Endothelial cell of umbilical vein (primary cell): ENCODE measurements around the gene PLA2G5. TPM values are rescaled to one million over a fixed set of nuclear protein-coding genes. Genes with fewer than 3 reads are reported as not detected.

Experiments used
- BruUV-seq: library from RNA; stranded (reverse); fragments of 400-500 nt; replicated peaks from 2 replicates; lab custom pipeline; 2021; lab: Mats Ljungman, UMichigan
- CTCF ChIA-PET: fragments of 300-600, 350-600 bp; sonication (Branson Sonifier 250); formaldehyde crosslinking; loops from one replicate; lab custom pipeline; 2021; ENCODE audit warnings: antibody characterized with exemption, inconsistent platforms; lab: Charles Lee
- POLR2A ChIA-PET: fragments of 300-600, 350-600 bp; sonication (Branson Sonifier 250); formaldehyde crosslinking; loops from one replicate; lab custom pipeline; 2021; ENCODE audit warnings: antibody characterized with exemption, inconsistent platforms; lab: Charles Lee
- DNase-seq: peaks from one replicate; pipeline ENCODE4 v3.0.0-alpha.2; 2011; ENCODE audit warnings: low read depth, low spot score
- FAIRE-seq: peaks from 2 replicates; lab custom pipeline; 2011; peaks lifted over from hg19 to GRCh38; lab: Jason Lieb, UNC
- H2AFZ ChIP-seq: 2 replicates; pipeline ENCODE4 v1.6.0; 2012; ENCODE audit warnings: low read depth, low read length, control low read depth, inconsistent platforms
- H3K27ac ChIP-seq: 2 replicates; pipeline ENCODE4 v1.5.1; 2011; ENCODE audit warnings: low read depth, mild to moderate bottlenecking, control low read depth, low read length, moderate library complexity; ENCODE audit not compliant: insufficient read depth
- H3K27me3 ChIP-seq, 2 experiments: 2 replicates each; pipeline versions ENCODE4 v1.6.0 to v1.6.1; 2011; ENCODE audit warnings: low read length in 2 of 2, mixed read lengths in 1 of 2; ENCODE audit not compliant: control insufficient read depth in 2 of 2, insufficient read depth in 2 of 2
- H3K36me3 ChIP-seq, 2 experiments: 2 replicates in 1 of 2; 3 replicates in 1 of 2; pipeline ENCODE4 v1.5.1; 2011; ENCODE audit warnings: low read length in 2 of 2, mild to moderate bottlenecking in 1 of 2, moderate library complexity in 1 of 2; ENCODE audit not compliant: control insufficient read depth in 2 of 2, insufficient read depth in 2 of 2; ENCODE audit errors: extremely low read depth in 1 of 2
- H3K4me1 ChIP-seq: 3 replicates; pipeline ENCODE4 v1.5.1; 2011; ENCODE audit warnings: mild to moderate bottlenecking, low read length; ENCODE audit not compliant: control insufficient read depth, insufficient read depth; ENCODE audit errors: extremely low read depth
- H3K4me2 ChIP-seq: 2 replicates; pipeline ENCODE4 v1.6.1; 2011; ENCODE audit warnings: low read length, control low read depth, mixed read lengths; ENCODE audit not compliant: insufficient read depth
- H3K4me3 ChIP-seq, 3 experiments: fragments of 200-600 bp in 1 of 3; sonication (generic), shearing (Covaris generic) in 1 of 3; replicated peaks in 1 of 3; 2 replicates each; pipeline ENCODE4 v1.5.1; 2011 to 2016; ENCODE audit warnings: control low read depth in 3 of 3, low read length in 3 of 3, mild to moderate bottlenecking in 2 of 3, inconsistent platforms in 1 of 3, low read depth in 1 of 3, moderate library complexity in 1 of 3; ENCODE audit not compliant: insufficient read depth in 1 of 3
- H3K79me2 ChIP-seq: 2 replicates; pipeline ENCODE4 v1.6.0; 2012; ENCODE audit warnings: low read length, inconsistent platforms; ENCODE audit not compliant: control insufficient read depth, insufficient read depth
- H3K9ac ChIP-seq: replicated peaks from 2 replicates; pipeline ENCODE3; 2011; ENCODE audit warnings: low read length, control low read depth; ENCODE audit not compliant: insufficient read depth; ENCODE audit errors: extremely low read depth
- H3K9me1 ChIP-seq: replicated peaks from 3 replicates; pipeline ENCODE4 v1.6.0; 2011; ENCODE audit warnings: mild to moderate bottlenecking, low read length; ENCODE audit not compliant: control insufficient read depth, insufficient read depth; ENCODE audit errors: extremely low read depth
- H3K9me3 ChIP-seq: replicated peaks from 2 replicates; pipeline ENCODE4 v1.5.1; 2012; ENCODE audit warnings: low read length, inconsistent platforms; ENCODE audit not compliant: control insufficient read depth, insufficient read depth
- H4K20me1 ChIP-seq: replicated peaks from 2 replicates; pipeline ENCODE3; 2011; ENCODE audit warnings: mild to moderate bottlenecking, low read length; ENCODE audit not compliant: control insufficient read depth, insufficient read depth; ENCODE audit errors: extremely low read depth
- CTCF ChIP-seq, 2 donors: IDR thresholded peaks; 1 replicate in 1 of 2; 2 replicates in 1 of 2; pipeline ENCODE4 v1.5.1; 2011; ENCODE audit warnings: low read length in 2 of 2, mild to moderate bottlenecking in 2 of 2, moderate library complexity in 2 of 2, control low read depth in 1 of 2, inconsistent platforms in 1 of 2, low read depth in 1 of 2; ENCODE audit not compliant: insufficient read depth in 1 of 2; ENCODE audit errors: extremely low read depth in 1 of 2
- EZH2 ChIP-seq: IDR thresholded peaks from 2 replicates; pipeline ENCODE4 v1.6.1; 2012; ENCODE audit warnings: borderline replicate concordance, low read depth, mild to moderate bottlenecking, moderate library complexity, low read length, inconsistent platforms; ENCODE audit not compliant: severe bottlenecking
- FOS ChIP-seq: IDR thresholded peaks from 2 replicates; pipeline ENCODE4 v1.6.1; 2011; ENCODE audit warnings: mild to moderate bottlenecking, low read length, moderate library complexity, borderline replicate concordance; ENCODE audit not compliant: insufficient read depth
- GATA2 ChIP-seq: IDR thresholded peaks from 2 replicates; pipeline ENCODE4 v1.7.0; 2011; ENCODE audit warnings: low read depth, mild to moderate bottlenecking, moderate library complexity, mixed read lengths, low read length; ENCODE audit not compliant: insufficient read length, insufficient read depth
- JUN ChIP-seq: IDR thresholded peaks from 2 replicates; pipeline ENCODE4 v1.6.1; 2011; ENCODE audit warnings: borderline replicate concordance, low read depth; ENCODE audit not compliant: insufficient read length, insufficient read depth
- MAX ChIP-seq: IDR thresholded peaks from 2 replicates; pipeline ENCODE4 v1.6.1; 2011; ENCODE audit not compliant: insufficient read depth, insufficient read length
- MYC ChIP-seq: IDR thresholded peaks from one replicate; pipeline ENCODE4 v1.6.1; 2011; ENCODE audit warnings: mild to moderate bottlenecking, low read depth, low read length
- POLR2A ChIP-seq: IDR thresholded peaks from 2 replicates; pipeline ENCODE4 v1.6.1; 2012; ENCODE audit warnings: low read depth, mild to moderate bottlenecking, control low read depth, low read length
- POLR2AphosphoS5 ChIP-seq: IDR thresholded peaks from 2 replicates; pipeline ENCODE4 v1.6.1; 2012; ENCODE audit warnings: low read depth, mild to moderate bottlenecking, control low read depth, low read length, moderate library complexity; ENCODE audit not compliant: insufficient read depth
- dilution Hi-C: fragments of 300-500 bp; cut with MboI; formaldehyde crosslinking; loops from one replicate; pipeline ENCODE4 v1.15.0; 2019; ENCODE audit warnings: low sequenced_read_pairs; ENCODE audit not compliant: extremely low pct_ligation_motif_present
- intact Hi-C: fragments of 100-400 bp; cut with micrococcal nuclease; formaldehyde crosslinking; loops from one replicate; pipeline ENCODE4 v1.10.0; 2022
- polyA plus RNA-seq, 4 experiments: library from polyadenylated mRNA; depleted of rRNA in 3 of 4; stranded (reverse) in 3 of 4; unstranded in 1 of 4; fragments of >200 nt; gene quantifications; 2 replicates each; pipeline versions ENCODE4 v1.2.1 to v1.2.3, GENCODE V29; 2011 to 2012; ENCODE audit warnings: missing spikeins in 1 of 4
- total RNA-seq: library from RNA; stranded (reverse); gene quantifications from 2 replicates; pipeline ENCODE4 v1.2.3, GENCODE V29; 2021

The PLA2G5 gene
- total and polyA plus RNA-seq, 2 donors (not counting 3 experiments of a cell fraction or from before 2014, with no cell fraction given), result 0.06 TPM; not detected in 1

GRCh38 chr1:20136249-20136648 is 66.3 kb downstream of the PLA2G5 start:
- H4K20me1 ChIP-seq, result no peaks in the 10 kb centered on the region
- H3K9me1 ChIP-seq, result no peaks in the 10 kb centered on the region
- DNase-seq (no peak), FAIRE-seq (no peak)
- no peak overlapping the region for H3K27ac ChIP-seq
- H3K79me2 ChIP-seq, result no peaks in the 10 kb centered on the region
- H3K4me1 ChIP-seq, result no peaks in the 10 kb centered on the region
- ChIA-PET POLR2A (no interaction called here), CTCF (no interaction called here)
- no peak overlapping the region for H3K4me2 ChIP-seq
- H3K36me3 ChIP-seq, result no peaks in the 10 kb centered on the region
- intact Hi-C loops, result no loop called here
- no peaks in the 10 kb centered on the region for H3K9me3 ChIP-seq
- dilution Hi-C loops, result no loop called here
- H2AFZ ChIP-seq, result no peak overlapping the region
- H3K27me3 ChIP-seq, result no peaks in the 10 kb centered on the region
- H3K9ac ChIP-seq, result no peak overlapping the region
- no peak overlapping the region for H3K4me3 ChIP-seq
- TF ChIP-seq POLR2A (no peak), CTCF (IDR thresholded peaks at IDR 0.05; ENCODE audit: extremely low read depth in 1 of 2, insufficient read depth in 1 of 2, low read depth in 1 of 2, low read length in 2 of 2) (no peak), EZH2 (no peak), GATA2 (no peak), MYC (no peak), POLR2AphosphoS5 (no peak), JUN (no peak), MAX (no peak), FOS (no peak)
- no TSS peak for BruUV-seq
